Frontal cortex (tissue), 4 donors: ENCODE measurements around the gene SMNDC1. TPM values are rescaled to one million over a fixed set of nuclear protein-coding genes. Genes with fewer than 3 reads are reported as not detected.
"Not testable (repeated sequence)": the region's sequence is repeated elsewhere in the genome, so short reads cannot be mapped to it uniquely, and the experiment has no call there.

Source experiments
- DNase-seq, 2 donors: peaks; one replicate each; pipeline ENCODE4 v3.0.0; 2012; ENCODE audit warnings: low spot score in 2 of 2
- FAIRE-seq: peaks from 2 replicates; lab custom pipeline; 2012; peaks lifted over from hg19 to GRCh38; lab: Jason Lieb, UNC
- total RNA-seq: library from RNA; depleted of rRNA; stranded (reverse); fragments of >200 nt; gene quantifications from one replicate; pipeline ENCODE4 v1.2.3, GENCODE V29; 2014
- donor health status: control.
- donor health status: control.
- donor health status: control.

SMNDC1 gene
- total RNA-seq, 1 donor from 2014 or later = 10.6 TPM

GRCh38 chr10:110296966-110297365 is 7.8 kb downstream of the SMNDC1 start:
- DNase-seq (no peak), FAIRE-seq (no peak)

DNA sequence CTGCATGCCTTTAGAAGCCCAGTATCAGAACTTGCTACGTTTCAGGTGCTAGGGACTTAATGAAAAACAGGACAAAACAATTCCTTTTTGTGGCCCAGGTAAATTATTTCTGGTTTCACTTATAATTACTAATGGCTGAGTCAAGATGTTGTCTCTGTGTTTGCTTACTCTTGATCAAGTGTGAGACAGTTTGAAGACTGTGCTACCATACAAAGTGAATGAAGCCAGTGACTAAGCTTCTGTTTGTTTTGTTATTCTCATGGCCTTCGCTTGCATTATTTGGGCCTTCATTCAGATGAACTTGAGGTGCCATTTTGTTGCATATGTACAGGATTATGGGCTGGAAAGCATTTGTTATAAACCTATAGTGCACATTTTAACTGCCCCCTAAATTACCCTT is 17.9 kb downstream of the SMNDC1 start:
- FAIRE-seq (no peak), DNase-seq (no peak)

GRCh38 chr10:110285501-110285900 is 19.2 kb downstream of the SMNDC1 start:
- no peak for DNase-seq
- no peak for FAIRE-seq

DNA sequence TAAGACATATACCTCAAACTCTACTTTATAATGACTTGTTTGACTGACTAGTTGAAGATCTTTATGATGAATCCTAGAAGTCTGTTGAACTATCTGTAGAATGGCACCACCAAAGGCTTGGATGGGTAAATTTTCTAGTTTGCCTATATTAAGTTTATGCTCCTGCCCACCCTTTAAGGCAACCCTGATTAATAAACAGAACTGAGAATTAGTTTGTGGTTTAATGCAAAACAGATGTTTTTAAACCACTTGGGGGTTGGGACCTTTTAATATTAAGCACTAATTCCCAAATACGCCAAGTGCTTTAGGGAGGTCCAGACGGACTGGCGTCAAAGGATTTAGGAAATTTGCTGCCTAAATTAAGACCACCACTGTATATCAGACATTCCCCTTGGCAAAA is 20.5 kb downstream of the SMNDC1 start:
- FAIRE-seq = no peak

GRCh38 chr10:110279407-110279986 is 25.2 kb downstream of the SMNDC1 start:
- FAIRE-seq = peak; percentile 98
- DNase-seq = peak in 1 of 2 donors; percentile 29

More for the DNA sequence above, 20.5 kb downstream of the SMNDC1 start:
- no peak for DNase-seq

DNA sequence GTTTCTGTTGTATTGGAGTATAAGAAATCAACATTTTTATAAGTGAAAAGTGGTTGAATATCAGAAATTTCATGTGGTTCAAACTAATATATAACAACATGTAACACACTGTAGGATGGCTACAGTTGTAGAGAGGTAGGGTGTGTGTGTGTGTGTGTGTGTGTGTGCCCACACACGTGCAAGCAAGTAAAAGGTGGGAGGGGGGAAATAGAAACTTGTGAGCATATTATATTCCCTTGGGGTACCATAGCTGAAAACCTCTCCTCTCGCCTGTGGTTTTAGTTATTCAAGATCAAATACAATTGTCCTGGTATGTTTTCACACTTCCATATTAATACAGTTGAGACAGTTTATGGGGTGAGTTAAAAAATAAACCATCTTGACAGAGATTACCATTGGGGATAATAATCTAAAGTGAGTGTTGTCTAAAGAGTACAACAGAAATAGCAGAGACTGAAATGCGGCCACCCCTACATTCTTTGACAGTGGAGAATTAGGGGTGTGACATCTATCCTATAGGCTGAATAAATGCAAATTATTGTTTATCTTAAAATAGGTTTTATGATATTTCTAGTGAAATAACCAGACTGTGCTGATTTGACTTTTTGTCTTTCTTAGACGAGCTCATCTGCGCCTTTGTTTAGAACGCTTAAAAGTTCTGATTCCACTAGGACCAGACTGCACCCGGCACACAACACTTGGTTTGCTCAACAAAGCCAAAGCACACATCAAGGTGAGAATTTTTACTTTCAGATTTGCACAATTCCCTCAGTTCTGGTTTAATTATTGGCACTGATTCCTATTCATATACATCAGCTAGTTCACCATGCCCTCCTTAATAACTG is 25.9 kb downstream of the SMNDC1 start:
- no peak for FAIRE-seq

DNA sequence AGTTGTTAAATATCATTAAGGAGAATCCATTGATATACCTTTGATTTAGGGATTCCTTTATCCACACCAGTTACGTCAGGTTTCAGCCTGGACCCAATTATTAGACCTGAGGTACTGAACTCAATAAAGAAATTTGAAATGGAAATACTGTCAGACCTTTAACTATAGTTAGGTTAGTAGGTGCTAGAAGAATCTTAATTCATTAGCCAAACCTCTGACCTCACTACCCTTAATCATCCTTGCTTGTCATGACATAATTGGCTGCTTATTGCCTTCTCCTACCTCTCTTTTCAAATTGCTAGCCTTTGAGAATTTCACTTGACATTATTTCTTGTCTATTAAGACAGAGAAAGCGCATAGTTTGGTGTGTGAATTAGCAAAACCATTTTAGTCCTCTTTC is 27.1 kb downstream of the SMNDC1 start:
- DNase-seq = no peak
- FAIRE-seq = no peak

More for the DNA sequence above, 25.9 kb downstream of the SMNDC1 start:
- DNase-seq = no peak

DNA sequence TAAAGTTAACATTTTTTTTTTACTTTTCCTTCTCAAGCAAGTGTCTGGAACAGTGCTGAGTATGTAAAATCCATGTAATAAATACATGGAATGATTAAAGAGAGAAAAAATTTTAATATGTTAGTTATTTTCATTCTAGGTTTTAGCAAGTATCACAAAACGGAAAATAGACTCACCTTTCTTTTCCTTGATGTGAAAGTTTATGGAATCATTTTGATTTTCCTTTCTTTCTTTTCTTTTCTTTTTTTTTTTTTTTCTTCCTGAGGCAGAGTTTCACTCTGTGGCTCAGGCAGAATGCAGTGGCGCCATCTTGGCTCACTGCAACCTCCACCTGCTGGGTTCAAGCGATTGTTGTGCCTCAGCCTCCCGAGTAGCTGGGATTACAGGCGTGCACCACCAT is 28.1 kb downstream of the SMNDC1 start:
- DNase-seq = no peak
- FAIRE-seq = no peak

- no peak for FAIRE-seq
- DNase-seq = no peak
Observed at GRCh38 chr10:110275128-110275729, 29.5 kb downstream of the SMNDC1 start.

DNA sequence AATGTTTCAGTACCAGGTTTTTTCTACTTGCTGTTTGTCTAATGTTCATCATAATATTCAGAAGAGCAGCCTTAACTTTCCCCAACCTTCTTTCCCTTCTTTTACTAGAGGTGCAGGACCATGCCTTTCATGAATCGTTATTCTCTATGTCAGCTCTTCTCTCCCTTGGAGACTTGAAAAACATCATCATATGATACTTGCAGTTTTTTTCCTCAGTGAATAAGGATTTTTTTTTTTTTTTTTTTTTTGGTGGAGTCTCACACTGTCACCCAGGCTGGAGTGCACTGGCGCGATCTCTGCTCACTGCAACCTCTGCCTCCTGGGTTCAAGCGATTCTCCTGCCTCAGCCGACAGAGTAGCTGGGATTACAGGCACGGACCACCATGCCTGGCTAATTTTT is 30.1 kb downstream of the SMNDC1 start:
- no peak for FAIRE-seq
- no peak for DNase-seq

GRCh38 chr10:110274072-110274627 is 30.6 kb downstream of the SMNDC1 start:
- DNase-seq = no peak
- no peak for FAIRE-seq

GRCh38 chr10:110273474-110273873 is 31.2 kb downstream of the SMNDC1 start:
- FAIRE-seq = no peak

GRCh38 chr10:110272995-110273394 is 31.7 kb downstream of the SMNDC1 start:
- FAIRE-seq, DNase-seq: not testable (repeated sequence)

More at GRCh38 chr10:110273474-110273873, 31.2 kb downstream of the SMNDC1 start:
- DNase-seq = no peak

DNA sequence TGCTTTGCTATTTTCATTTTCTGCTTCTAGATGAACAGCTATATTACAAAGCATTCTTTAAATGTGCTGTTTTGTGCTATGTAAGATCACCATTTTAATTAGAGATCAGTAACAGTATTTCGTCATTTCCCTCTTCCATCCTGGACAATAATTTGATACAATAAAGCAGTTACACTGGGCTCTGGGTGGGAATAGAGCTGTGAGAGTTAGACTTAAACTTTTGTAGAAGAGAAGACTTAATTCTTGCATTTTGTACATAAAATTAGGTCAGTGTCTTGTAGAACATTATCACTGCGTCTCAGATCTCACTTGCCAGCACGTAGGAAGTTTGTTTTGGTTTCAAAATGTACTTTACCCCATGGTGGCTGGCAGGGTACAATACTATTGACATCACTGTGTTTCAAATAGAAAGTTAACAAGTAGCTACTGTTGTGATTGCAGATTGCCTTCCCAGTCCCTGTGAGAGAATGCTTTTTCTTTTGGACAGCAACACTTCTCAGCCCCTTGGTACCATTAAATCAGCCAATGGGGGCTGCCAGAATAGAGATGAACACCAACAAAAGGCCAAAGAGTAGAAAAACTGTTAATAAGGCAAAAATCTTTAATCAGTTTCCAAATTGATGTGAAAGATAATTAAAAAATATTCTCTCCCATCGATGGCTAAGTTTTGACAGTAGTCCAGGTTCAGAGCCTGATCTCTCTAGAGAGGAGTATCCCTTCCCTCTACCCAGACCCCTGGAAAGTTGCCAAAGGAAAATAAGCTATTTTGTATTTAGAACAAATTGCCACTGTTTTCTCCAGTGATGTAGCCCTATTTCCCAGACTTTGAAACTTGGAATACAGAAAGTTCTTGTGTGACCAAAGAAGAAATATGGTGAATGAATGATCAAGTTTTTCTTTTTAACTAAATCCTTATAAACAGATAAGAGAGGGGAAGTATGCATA is 35.1 kb downstream of the SMNDC1 start:
- DNase-seq (peak in 1 of 2 donors; percentile 10), FAIRE-seq (peak; percentile 83)

DNA sequence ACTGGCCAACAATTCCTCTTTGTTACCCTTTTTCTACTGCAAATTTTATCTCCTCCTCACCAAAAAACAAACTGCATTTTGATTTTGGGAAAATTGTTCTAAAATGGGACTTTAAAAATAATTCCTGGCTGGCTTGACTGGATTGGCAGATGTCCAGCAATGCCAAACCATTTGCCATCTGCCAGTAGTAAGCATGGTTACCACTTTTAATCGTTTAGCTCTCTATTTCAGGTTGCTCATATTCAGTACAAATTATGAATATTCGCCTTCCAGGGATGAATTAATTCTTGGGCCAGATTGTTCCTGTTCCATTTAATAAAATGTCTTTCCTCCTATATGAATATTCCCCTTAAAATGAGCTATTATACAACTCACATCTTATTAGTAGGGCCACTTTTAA is 35.7 kb downstream of the SMNDC1 start:
- DNase-seq (no peak), FAIRE-seq (no peak)

DNA sequence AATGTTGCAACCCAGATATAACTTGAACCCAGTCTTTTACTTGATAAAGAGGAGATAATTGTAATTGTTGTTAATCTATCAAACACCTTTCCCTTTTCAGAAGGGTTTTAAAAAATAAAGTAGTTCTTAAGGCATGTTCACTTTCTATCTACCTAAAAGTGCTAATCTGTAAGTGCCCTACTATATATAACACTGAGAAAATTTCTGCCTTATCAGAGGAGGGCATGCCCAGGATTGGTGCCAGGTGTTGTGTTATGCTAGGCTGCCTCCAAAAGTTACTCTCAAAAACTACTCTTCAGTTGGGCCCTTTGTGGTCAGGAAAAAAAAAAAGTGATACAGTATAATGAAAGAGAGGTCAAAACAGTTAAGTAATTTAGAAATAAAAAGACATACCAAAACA is 36.3 kb downstream of the SMNDC1 start:
- FAIRE-seq (no peak), DNase-seq (no peak)

DNA sequence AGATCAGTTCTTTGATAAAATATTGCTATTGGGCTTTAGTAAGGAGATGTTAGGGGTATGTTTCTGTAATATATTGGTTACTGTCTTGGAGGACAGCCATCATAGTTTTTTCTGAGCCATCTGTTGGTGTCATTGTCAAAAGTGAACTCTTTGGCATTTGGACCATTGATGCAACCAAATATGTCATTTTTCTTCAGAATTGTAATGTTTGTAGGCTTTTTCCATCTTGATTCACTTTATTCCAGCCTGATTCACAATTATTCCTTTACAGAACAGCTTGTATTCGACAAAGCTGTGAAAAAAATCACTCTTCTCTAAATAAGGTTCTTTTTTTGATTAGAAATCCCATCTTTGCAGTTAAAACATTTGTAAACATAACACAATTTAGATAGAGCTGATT is 37.4 kb downstream of the SMNDC1 start:
- no peak for FAIRE-seq
- no peak for DNase-seq

- DNase-seq (no peak), FAIRE-seq (no peak)
Observed at GRCh38 chr10:110265573-110266193, 39.0 kb downstream of the SMNDC1 start.

GRCh38 chr10:110263164-110263563 is 41.6 kb downstream of the SMNDC1 start:
- DNase-seq = no peak
- FAIRE-seq = no peak
